HG03439 (cell line): ENCODE data around the gene TTC7B.

Source experiments
- ATAC-seq: cut with Tn5 transposase; IDR thresholded peaks from one replicate; pipeline ENCODE4 v1.9.1; 2021; ENCODE audit warnings: mild to moderate bottlenecking, moderate library complexity; ENCODE audit not compliant: unreplicated experiment

Gene TTC7B

GRCh38 chr14:90743826-90744225 is 72.4 kb downstream of the TTC7B start:
- ATAC-seq, result no peak

GRCh38 chr14:90743425-90743824 is 72.8 kb downstream of the TTC7B start:
- no peak for ATAC-seq

- ATAC-seq, result no peak
Observed at GRCh38 chr14:90742729-90743128, 73.5 kb downstream of the TTC7B start.

- no peak for ATAC-seq
Observed at GRCh38 chr14:90742252-90742651, 74.0 kb downstream of the TTC7B start.

GRCh38 chr14:90741682-90741946 is 74.6 kb downstream of the TTC7B start:
- ATAC-seq, result no peak

- ATAC-seq, result no peak
Observed at GRCh38 chr14:90740946-90741681, 75.1 kb downstream of the TTC7B start.

GRCh38 chr14:90740081-90740480 is 76.1 kb downstream of the TTC7B start:
- ATAC-seq, result no peak

- no peak for ATAC-seq
Observed at GRCh38 chr14:90739318-90740068, 76.7 kb downstream of the TTC7B start.

GRCh38 chr14:90733139-90733808 is 83.0 kb downstream of the TTC7B start:
- no peak for ATAC-seq

- no peak for ATAC-seq
Observed at GRCh38 chr14:90732718-90733117, 83.5 kb downstream of the TTC7B start.

GRCh38 chr14:90732139-90732538 is 84.1 kb downstream of the TTC7B start:
- no peak for ATAC-seq

GRCh38 chr14:90731487-90731886 is 84.7 kb downstream of the TTC7B start:
- no peak for ATAC-seq

- no peak for ATAC-seq
Observed at GRCh38 chr14:90730206-90730766, 85.9 kb downstream of the TTC7B start.

- no peak for ATAC-seq
Observed at GRCh38 chr14:90728951-90729350, 87.3 kb downstream of the TTC7B start.

GRCh38 chr14:90727082-90727481 is 89.1 kb downstream of the TTC7B start:
- no peak for ATAC-seq

GRCh38 chr14:90726656-90727055 is 89.6 kb downstream of the TTC7B start:
- ATAC-seq, result no peak

GRCh38 chr14:90724866-90725265 is 91.4 kb downstream of the TTC7B start:
- ATAC-seq, result no peak

GRCh38 chr14:90722590-90722989 is 93.6 kb downstream of the TTC7B start:
- no peak for ATAC-seq

GRCh38 chr14:90721619-90722305 is 94.5 kb downstream of the TTC7B start:
- no peak for ATAC-seq

GRCh38 chr14:90720832-90721231 is 95.4 kb downstream of the TTC7B start:
- no peak for ATAC-seq

GRCh38 chr14:90720336-90720735 is 95.9 kb downstream of the TTC7B start:
- no peak for ATAC-seq
